Aorta (tissue), 5 donors: ENCODE data around the gene CENPC. TPM values are rescaled to one million over a fixed set of nuclear protein-coding genes. Genes with fewer than 3 reads are reported as not detected.

Experiments used
- ATAC-seq: fragments of 200-7000 bp; cut with Tn5 transposase; one replicate; pipeline ENCODE4 v1.9.1; 2022; ENCODE audit warnings: moderate library complexity; ENCODE audit not compliant: low FRiP score
- DNase-seq, 2 donors: peaks; one replicate each; pipeline ENCODE4 v3.0.0-alpha.2; 2020
- H3K27ac ChIP-seq, 2 donors: one replicate each; pipeline ENCODE4 v1.5.1; 2013; ENCODE audit warnings: low read length in 2 of 2, mild to moderate bottlenecking in 2 of 2, moderate library complexity in 2 of 2, control low read depth in 1 of 2, inconsistent platforms in 1 of 2, low read depth in 1 of 2
- H3K27me3 ChIP-seq, 2 donors: one replicate each; pipeline ENCODE4 v1.6.1; 2013; ENCODE audit warnings: control low read depth in 1 of 2, low read length in 1 of 2, mild to moderate bottlenecking in 1 of 2, moderate library complexity in 1 of 2; ENCODE audit not compliant: insufficient read depth in 2 of 2, control insufficient read depth in 1 of 2
- H3K36me3 ChIP-seq, 2 donors: one replicate each; pipeline ENCODE4 v1.6.1; 2013; ENCODE audit warnings: control low read depth in 1 of 2, low read length in 1 of 2, mild to moderate bottlenecking in 1 of 2; ENCODE audit not compliant: insufficient read depth in 2 of 2, control insufficient read depth in 1 of 2
- H3K4me1 ChIP-seq, 2 donors: one replicate each; pipeline ENCODE4 v1.6.1; 2013; ENCODE audit warnings: low read length in 2 of 2, control low read depth in 1 of 2, mild to moderate bottlenecking in 1 of 2, moderate library complexity in 1 of 2; ENCODE audit not compliant: insufficient read depth in 2 of 2, control insufficient read depth in 1 of 2
- H3K4me3 ChIP-seq, 2 donors: one replicate each; pipeline ENCODE4 v1.5.1; 2013; ENCODE audit warnings: low read length in 2 of 2, control low read depth in 1 of 2, mild to moderate bottlenecking in 1 of 2
- H3K9me3 ChIP-seq: one replicate; pipeline ENCODE4 v1.6.1; 2013; ENCODE audit warnings: mild to moderate bottlenecking, low read length; ENCODE audit not compliant: control insufficient read depth
- WGBS, 2 donors: extraction: QIAGEN DNeasy Blood & Tissue Kit; methylation state at CpG; one replicate each; pipeline ENCODE4 v1.1.7; 2013; 5-methylcytosine and 5-hydroxymethylcytosine counted together
- intact Hi-C, 2 donors: fragments of 100-400 bp; cut with DNase I; formaldehyde crosslinking; loops; one replicate each; pipeline versions ENCODE4 v1.14.2 to v1.15.0; 2022
- polyA plus RNA-seq, 2 donors: library from polyadenylated mRNA; stranded (reverse); fragments of 200-250 nt; gene quantifications; one replicate each; pipeline ENCODE4 v1.2.3, GENCODE V29; 2013
- total RNA-seq, 2 donors: library from RNA; stranded (reverse); fragmentation: NEBNext Ultra II Directional; extraction: Animal tissue kit (Norgen Biotek cat#: 25700); gene quantifications; one replicate each; pipeline ENCODE4 v1.2.1, GENCODE V29; 2021
- donor health status: healthy with polysubstance abuse.
- donor health status: Bipolar disorder and iron deficiency.
- donor health status: DM: no; HTN: no; CAD: no.
- donor health status: DM: no; HTN: no; CAD: no.
- donor health status: DM: yes; HTN: yes; CAD: no.

Gene CENPC
- total and polyA plus RNA-seq, 4 donors, result 3.0 to 41.6 (median 16.0) TPM

DNA sequence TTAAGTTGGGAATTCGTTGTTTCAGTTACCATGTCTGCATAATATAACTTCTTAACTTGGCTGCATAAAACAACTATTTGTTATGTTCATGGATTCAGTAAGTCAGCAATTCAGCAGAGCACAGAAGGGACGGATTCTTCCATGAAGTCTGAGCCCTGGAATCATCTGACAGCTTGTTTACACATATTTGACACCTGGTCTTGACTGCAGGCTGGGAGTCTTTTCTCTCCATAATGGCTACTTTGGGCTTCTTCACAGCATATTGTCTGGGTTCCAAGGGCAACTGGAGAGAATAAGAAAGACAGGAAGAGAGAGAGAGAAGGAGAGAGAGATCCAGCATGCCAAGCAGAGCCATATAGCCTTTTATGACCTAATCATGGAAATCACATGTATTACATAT, 23.1 kb downstream of the CENPC start:
- 72 to 79% methylated on average over 2 of the region's 2 CpGs for WGBS, 2 donors
- no peak overlapping the region for H3K4me3 ChIP-seq
- no peaks in the 10 kb centered on the region for H3K9me3 ChIP-seq
- intact Hi-C loops, result no loop called here
- DNase-seq (no peak), ATAC-seq (no peak)
- H3K4me1 ChIP-seq, result no peaks in the 10 kb centered on the region
- H3K27me3 ChIP-seq, result no peaks in the 10 kb centered on the region
- H3K27ac ChIP-seq, result no peak overlapping the region
- no peaks in the 10 kb centered on the region for H3K36me3 ChIP-seq

GRCh38 chr4:67521506-67521905, 23.8 kb downstream of the CENPC start:
- Histone ChIP-seq H3K27ac (no peak overlapping the region), H3K9me3 (no peaks in the 10 kb centered on the region), H3K27me3 (no peaks in the 10 kb centered on the region), H3K4me1 (no peaks in the 10 kb centered on the region), H3K36me3 (no peaks in the 10 kb centered on the region), H3K4me3 (no peak overlapping the region)
- ATAC-seq (no peak), DNase-seq (no peak)
- WGBS, 2 donors, result 96 to 97% methylated on average over 1 of the region's 1 CpG
- intact Hi-C loops, result no loop called here

- H3K9me3 ChIP-seq, result no peaks in the 10 kb centered on the region
- intact Hi-C loops, result no loop called here
- H3K27me3 ChIP-seq, result no peaks in the 10 kb centered on the region
- H3K4me3 ChIP-seq, result no peak overlapping the region
- ATAC-seq (no peak), DNase-seq (no peak)
- no peak overlapping the region for H3K27ac ChIP-seq
- H3K4me1 ChIP-seq, result no peaks in the 10 kb centered on the region
- WGBS, 2 donors, result 94 to 98% methylated on average over 5 of the region's 5 CpGs
- H3K36me3 ChIP-seq, result no peaks in the 10 kb centered on the region
Observed at GRCh38 chr4:67520141-67520540, 25.2 kb downstream of the CENPC start.

DNA sequence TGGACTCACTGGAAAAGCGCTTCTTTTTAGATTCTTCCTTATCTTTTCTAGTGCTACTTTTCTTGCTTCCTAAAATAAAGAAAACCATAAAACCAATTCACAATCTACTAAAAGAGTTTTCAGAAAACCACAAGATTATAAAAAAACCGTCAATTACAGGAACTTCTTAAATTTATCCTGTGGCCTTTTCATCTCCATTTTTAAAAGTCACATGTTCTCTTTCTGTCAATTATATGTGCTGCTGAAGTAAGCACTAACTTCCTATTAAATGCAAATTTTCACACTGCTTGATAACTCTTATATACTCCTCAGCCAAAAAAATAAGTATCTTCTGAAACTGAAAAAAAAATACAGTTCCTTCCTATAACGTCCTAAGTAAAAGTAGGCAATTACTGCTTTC, 32.8 kb downstream of the CENPC start:
- DNase-seq (no peak), ATAC-seq (no peak)
- intact Hi-C loops, result no loop called here
- Histone ChIP-seq H3K4me3 (no peak overlapping the region), H3K27ac (no peak overlapping the region), H3K9me3 (no peaks in the 10 kb centered on the region), H3K36me3 (peaks cover 0 to 4% of the 10 kb centered on the region in 2 donors), H3K4me1 (no peaks in the 10 kb centered on the region), H3K27me3 (no peaks in the 10 kb centered on the region)
- 88 to 89% methylated on average over 3 of the region's 3 CpGs for WGBS, 2 donors

GRCh38 chr4:67500373-67500772, 44.9 kb downstream of the CENPC start:
- DNase-seq (no peak), ATAC-seq (no peak)
- intact Hi-C loops, result no loop called here
- no peak overlapping the region for H3K4me3 ChIP-seq
- H3K4me1 ChIP-seq, result no peaks in the 10 kb centered on the region
- no peaks in the 10 kb centered on the region for H3K9me3 ChIP-seq
- 94 to 97% methylated on average over 2 of the region's 2 CpGs for WGBS, 2 donors
- H3K27me3 ChIP-seq, result no peaks in the 10 kb centered on the region
- peaks cover 0 to 2% of the 10 kb centered on the region in 2 donors for H3K36me3 ChIP-seq
- H3K27ac ChIP-seq, result no peak overlapping the region

DNA sequence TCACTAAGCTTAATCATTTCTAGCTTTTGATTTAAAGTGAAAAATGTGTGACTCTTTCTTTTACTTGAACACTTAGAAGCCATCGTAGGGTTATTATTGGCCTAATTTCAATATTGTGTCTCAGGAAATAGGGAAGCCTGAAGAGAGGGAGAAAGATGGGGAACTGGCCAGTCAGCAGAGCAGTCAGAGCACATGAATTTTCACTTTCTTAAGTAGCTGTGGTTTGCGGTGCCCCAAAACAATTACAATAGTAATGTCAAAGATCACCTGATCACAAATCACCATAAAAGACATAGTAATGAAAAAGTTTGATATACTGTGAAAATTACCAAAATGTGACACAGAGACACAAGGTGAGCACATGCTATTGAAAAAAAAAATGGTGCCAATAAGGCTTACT, 45.5 kb downstream of the CENPC start:
- peaks cover 0 to 2% of the 10 kb centered on the region in 2 donors for H3K36me3 ChIP-seq
- no peak for ATAC-seq

GRCh38 chr4:67483868-67484602, 61.3 kb downstream of the CENPC start:
- peaks cover 2 to 7% of the 10 kb centered on the region in 2 donors for H3K36me3 ChIP-seq
- intact Hi-C loops, result no loop called here

More for the DNA sequence above, 45.5 kb downstream of the CENPC start:
- no peaks in the 10 kb centered on the region for H3K9me3 ChIP-seq
- WGBS, 2 donors, result 39 to 44% methylated on average over 2 of the region's 2 CpGs
- H3K27me3 ChIP-seq, result no peaks in the 10 kb centered on the region
- intact Hi-C loops, result no loop called here
- no peak overlapping the region for H3K4me3 ChIP-seq
- no peak overlapping the region for H3K27ac ChIP-seq
- no peak for DNase-seq
- H3K4me1 ChIP-seq, result no peaks in the 10 kb centered on the region

DNA sequence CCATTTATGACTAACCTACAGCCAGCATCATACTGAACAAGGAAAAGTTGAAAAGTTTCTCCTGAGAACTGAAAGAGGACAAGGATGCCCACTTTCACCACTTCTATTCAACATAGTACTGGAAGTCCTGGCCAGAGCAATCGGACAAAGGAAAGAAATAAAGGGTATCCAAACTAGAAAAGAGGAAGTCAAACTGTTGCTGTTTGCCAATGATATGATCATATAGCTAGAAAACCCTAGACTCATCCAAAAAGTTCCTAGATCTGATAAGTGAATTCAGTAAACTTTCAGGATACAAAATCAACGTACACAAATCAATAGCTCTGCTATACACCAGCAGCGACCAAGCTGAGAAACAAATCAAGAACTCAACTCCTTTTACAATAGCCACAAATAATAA, 64.5 kb downstream of the CENPC start:
- no peak for DNase-seq
- Histone ChIP-seq H3K9me3 (peaks cover 2% of the 10 kb centered on the region), H3K4me3 (no peak overlapping the region), H3K27me3 (no peaks in the 10 kb centered on the region), H3K27ac (no peak overlapping the region), H3K36me3 (peaks cover 11% of the 10 kb centered on the region in 2 donors), H3K4me1 (no peaks in the 10 kb centered on the region)
- intact Hi-C loops, result no loop called here
- ATAC-seq, result no peak
- WGBS, 2 donors, result 97 to 99% methylated on average over 3 of the region's 3 CpGs

More at GRCh38 chr4:67483868-67484602, 61.3 kb downstream of the CENPC start:
- 85 to 90% methylated on average over 5 of the region's 5 CpGs for WGBS, 2 donors
- Histone ChIP-seq H3K4me3 (no peak overlapping the region), H3K27ac (no peak overlapping the region), H3K27me3 (no peaks in the 10 kb centered on the region), H3K9me3 (no peaks in the 10 kb centered on the region), H3K4me1 (no peaks in the 10 kb centered on the region)
- ATAC-seq (no peak), DNase-seq (no peak)

- peaks cover 11 to 12% of the 10 kb centered on the region in 2 donors for H3K36me3 ChIP-seq
- intact Hi-C loops, result no loop called here
- no peak overlapping the region for H3K27ac ChIP-seq
- no peaks in the 10 kb centered on the region for H3K4me1 ChIP-seq
- ATAC-seq, result no peak
- 8 to 16% methylated on average over 4 of the region's 4 CpGs for WGBS, 2 donors
- peaks cover 2% of the 10 kb centered on the region for H3K9me3 ChIP-seq
- peak in 1 of 2 donors; percentile 59 for DNase-seq
- no peak overlapping the region for H3K4me3 ChIP-seq
- no peaks in the 10 kb centered on the region for H3K27me3 ChIP-seq
Observed at GRCh38 chr4:67475155-67475554, 70.1 kb downstream of the CENPC start.
